Testis (tissue), 2 donors: ENCODE results near the gene PPM1L.

Experiments used
- CTCF ChIP-seq, 3 experiments: fragments of 450-650 bp in 2 of 3; fragments of 200-600 bp in 1 of 3; sonication (generic) in 1 of 3; IDR thresholded peaks; one replicate each; pipeline ENCODE4 v1.5.1; 2016 to 2019; ENCODE audit warnings: antibody characterized with exemption in 3 of 3, mild to moderate bottlenecking in 2 of 3, moderate library complexity in 1 of 3
- POLR2A ChIP-seq: fragments of 450-650 bp; IDR thresholded peaks from one replicate; pipeline ENCODE4 v1.6.1; 2017; ENCODE audit warnings: antibody characterized with exemption, mild to moderate bottlenecking, moderate library complexity

GRCh38 chr3:161081633-161082032 is 325.6 kb downstream of the PPM1L start:
- TF ChIP-seq CTCF (IDR thresholded peaks at IDR 0.05) = no peak
- no peak for TF ChIP-seq POLR2A
